ENCODE measurements around the gene PXDC1.
"Not testable (repeated sequence)": the region's sequence is repeated elsewhere in the genome, so short reads cannot be mapped to it uniquely, and the experiment has no call there.

The PXDC1 gene

GRCh38 chr6:3782876-3783832 is 31.6 kb upstream of the PXDC1 start:
- no peak for DNase-seq

GRCh38 chr6:3781504-3781903 is 30.0 kb upstream of the PXDC1 start:
- no peak for DNase-seq

- DNase-seq, result no peak
These were observed 28.0 kb upstream of the PXDC1 start for GRCh38 chr6:3779574-3779849.

- no peak for DNase-seq
These were observed 27.4 kb upstream of the PXDC1 start for GRCh38 chr6:3778701-3779573.

- no peak for DNase-seq
These were observed 26.4 kb upstream of the PXDC1 start for GRCh38 chr6:3777730-3778461.

- no peak for DNase-seq
These were observed 25.5 kb upstream of the PXDC1 start for GRCh38 chr6:3776881-3777507.

GRCh38 chr6:3775847-3776246 is 24.3 kb upstream of the PXDC1 start:
- no peak for DNase-seq

GRCh38 chr6:3775386-3775785 is 23.9 kb upstream of the PXDC1 start:
- DNase-seq, result no peak

GRCh38 chr6:3773678-3774298 is 22.3 kb upstream of the PXDC1 start:
- DNase-seq, result no peak

- DNase-seq, result not testable (repeated sequence)
These were observed 20.9 kb upstream of the PXDC1 start for GRCh38 chr6:3772127-3772999.

GRCh38 chr6:3771407-3772011 is 20.0 kb upstream of the PXDC1 start:
- DNase-seq, result no peak

GRCh38 chr6:3770023-3770720 is 18.7 kb upstream of the PXDC1 start:
- no peak for DNase-seq

- no peak for DNase-seq
These were observed 18.1 kb upstream of the PXDC1 start for GRCh38 chr6:3769610-3770009.

- DNase-seq, result no peak
These were observed 17.0 kb upstream of the PXDC1 start for GRCh38 chr6:3768502-3768901.

GRCh38 chr6:3767483-3767882 is 16.0 kb upstream of the PXDC1 start:
- DNase-seq, result not testable (repeated sequence)

GRCh38 chr6:3766214-3766613 is 14.7 kb upstream of the PXDC1 start:
- DNase-seq, result no peak

GRCh38 chr6:3765415-3765814 is 13.9 kb upstream of the PXDC1 start:
- no peak for DNase-seq

- no peak for DNase-seq
These were observed 13.2 kb upstream of the PXDC1 start for GRCh38 chr6:3764516-3765335.

GRCh38 chr6:3762852-3763251 is 11.3 kb upstream of the PXDC1 start:
- no peak for DNase-seq
